ENCODE data around the gene RETN.

RETN gene

GRCh38 chr19:7638802-7639465 is 29.9 kb upstream of the RETN start:
- no peak for DNase-seq

GRCh38 chr19:7639863-7640348 is 28.9 kb upstream of the RETN start:
- DNase-seq, result no peak

- DNase-seq, result no peak
Observed at GRCh38 chr19:7640803-7641202, 28.0 kb upstream of the RETN start.

- DNase-seq, result no peak
Observed at GRCh38 chr19:7641290-7642276, 27.3 kb upstream of the RETN start.

GRCh38 chr19:7642295-7643030 is 26.4 kb upstream of the RETN start:
- DNase-seq, result no peak

GRCh38 chr19:7643031-7643415 is 25.8 kb upstream of the RETN start:
- no peak for DNase-seq

GRCh38 chr19:7643629-7644549 is 25.0 kb upstream of the RETN start:
- DNase-seq, result peak; percentile 48

GRCh38 chr19:7644550-7644877 is 24.3 kb upstream of the RETN start:
- no peak for DNase-seq

GRCh38 chr19:7645163-7645562 is 23.7 kb upstream of the RETN start:
- DNase-seq, result peak in 1 of 2 donors; percentile 38

GRCh38 chr19:7645656-7646425 is 23.0 kb upstream of the RETN start:
- no peak for DNase-seq

- DNase-seq, result no peak
Observed at GRCh38 chr19:7646426-7646700, 22.5 kb upstream of the RETN start.

GRCh38 chr19:7647156-7647555 is 21.7 kb upstream of the RETN start:
- DNase-seq, result no peak

- no peak for DNase-seq
Observed at GRCh38 chr19:7648265-7649014, 20.4 kb upstream of the RETN start.

- DNase-seq, result no peak
Observed at GRCh38 chr19:7650148-7650547, 18.7 kb upstream of the RETN start.

- peak; percentile 90 for DNase-seq
Observed at GRCh38 chr19:7652061-7652641, 16.7 kb upstream of the RETN start.

GRCh38 chr19:7654401-7654800 is 14.4 kb upstream of the RETN start:
- DNase-seq, result no peak

- DNase-seq, result peak in 1 of 2 donors; percentile 58
Observed at GRCh38 chr19:7655581-7655980, 13.3 kb upstream of the RETN start.

- peak; percentile 25 to 80 for DNase-seq
Observed at GRCh38 chr19:7657131-7657751, 11.6 kb upstream of the RETN start.

GRCh38 chr19:7658219-7658686 is 10.6 kb upstream of the RETN start:
- peak; percentile 69 to 73 for DNase-seq
